GM20000 (cell line): ENCODE measurements around the gene TMEM170A.
"Not testable (repeated sequence)": the region's sequence is repeated elsewhere in the genome, so short reads cannot be mapped to it uniquely, and the experiment has no call there.

Experiments
- DNase-seq: peaks from one replicate; pipeline ENCODE4 v3.0.0; 2012; ENCODE audit warnings: low spot score
- CTCF ChIP-seq: IDR thresholded peaks from 2 replicates; pipeline ENCODE4 v1.5.1; 2012; ENCODE audit warnings: mild to moderate bottlenecking, control low read depth; ENCODE audit errors: extremely low read depth, missing control alignments

The TMEM170A gene

GRCh38 chr16:75466760-75467159, 2.3 kb upstream of the TMEM170A start:
- DNase-seq, result no peak
- no peak for TF ChIP-seq CTCF

GRCh38 chr16:75463389-75464121, 934 bp downstream of the TMEM170A start:
- not testable (repeated sequence) for DNase-seq

- DNase-seq, result peak; percentile 52
- TF ChIP-seq CTCF, result no peak
Observed at GRCh38 chr16:75462806-75463205, 1.7 kb downstream of the TMEM170A start.

GRCh38 chr16:75461575-75461974, 2.9 kb downstream of the TMEM170A start:
- DNase-seq, result no peak
- TF ChIP-seq CTCF, result no peak

GRCh38 chr16:75460446-75460845, 4.0 kb downstream of the TMEM170A start:
- no peak for TF ChIP-seq CTCF
- no peak for DNase-seq

- no peak for DNase-seq
- TF ChIP-seq CTCF, result no peak
Observed at GRCh38 chr16:75459691-75460090, 4.8 kb downstream of the TMEM170A start.

- no peak for DNase-seq
- TF ChIP-seq CTCF, result no peak
Observed at GRCh38 chr16:75458439-75458838, 6.0 kb downstream of the TMEM170A start.

- DNase-seq, result no peak
- no peak for TF ChIP-seq CTCF
Observed at GRCh38 chr16:75458029-75458428, 6.5 kb downstream of the TMEM170A start.
